GM12801 (cell line): Measurements from ENCODE around the gene F7.

Source experiments
- CTCF ChIP-seq: IDR thresholded peaks from one replicate; pipeline ENCODE4 v1.5.1; 2011; ENCODE audit warnings: control low read depth; ENCODE audit not compliant: insufficient read length; ENCODE audit errors: extremely low read depth

The F7 gene

GRCh38 chr13:113112893-113113845, 7.6 kb downstream of the F7 start:
- TF ChIP-seq CTCF, result no peak

- no peak for TF ChIP-seq CTCF
These were observed 8.3 kb downstream of the F7 start for GRCh38 chr13:113113846-113114271.

- TF ChIP-seq CTCF, result no peak
These were observed 9.1 kb downstream of the F7 start for GRCh38 chr13:113114511-113115362.

- TF ChIP-seq CTCF, result no peak
These were observed 10.0 kb downstream of the F7 start for GRCh38 chr13:113115363-113116205.

GRCh38 chr13:113116206-113116800, 10.7 kb downstream of the F7 start:
- TF ChIP-seq CTCF, result no peak

GRCh38 chr13:113116871-113117271, 11.3 kb downstream of the F7 start:
- TF ChIP-seq CTCF, result no peak
